Choroid plexus epithelial cell (primary cell): Measurements from ENCODE around the gene OR1N1.

Experiments
- DNase-seq: peaks from one replicate; pipeline ENCODE4 v3.0.0-alpha.2; 2010; ENCODE audit warnings: low read depth
- H3K4me3 ChIP-seq: 2 replicates; pipeline ENCODE4 v1.5.1; 2011; ENCODE audit warnings: low read depth, mild to moderate bottlenecking, control low read depth, low read length, moderate library complexity
- CTCF ChIP-seq: conservative IDR thresholded peaks from 2 replicates; pipeline ENCODE4 v1.5.1; 2011; ENCODE audit warnings: low read depth, mild to moderate bottlenecking, control low read depth, inconsistent platforms, low read length, moderate library complexity

Gene OR1N1

GRCh38 chr9:122518226-122518625 lies 8.9 kb downstream of the OR1N1 start:
- H3K4me3 ChIP-seq, result no peak overlapping the region
- no peak for DNase-seq
- TF ChIP-seq CTCF, result no peak

- H3K4me3 ChIP-seq, result no peak within 1 kb of the TSS
- no peak for DNase-seq
- TF ChIP-seq CTCF, result no peak
These were observed 16.6 kb downstream of the OR1N1 start, which contains the start of gene OR1J2 for GRCh38 chr9:122510502-122510901. Gene OR1J2, plus strand, starts transcription at chr9:122510802. Its CDS starts 0 bp downstream, at chr9:122510802.

- H3K4me3 ChIP-seq, result no peak overlapping the region
- TF ChIP-seq CTCF, result no peak
These were observed 20.1 kb downstream of the OR1N1 start for GRCh38 chr9:122506964-122507363.

GRCh38 chr9:122498883-122499288 lies 28.2 kb downstream of the OR1N1 start:
- TF ChIP-seq CTCF, result peak; percentile 89
- no peak overlapping the region for H3K4me3 ChIP-seq
- peak; percentile 70 for DNase-seq

More at GRCh38 chr9:122506964-122507363, 20.1 kb downstream of the OR1N1 start:
- no peak for DNase-seq

- DNase-seq, result no peak
- TF ChIP-seq CTCF, result no peak
- no peak overlapping the region for H3K4me3 ChIP-seq
These were observed 48.0 kb downstream of the OR1N1 start for GRCh38 chr9:122479062-122479461.

- H3K4me3 ChIP-seq, result no peak within 1 kb of the TSS
- no peak for DNase-seq
- no peak for TF ChIP-seq CTCF
These were observed 49.3 kb downstream of the OR1N1 start, which contains the start of gene OR1J1 for GRCh38 chr9:122477826-122478225. Gene OR1J1, minus strand, starts transcription at chr9:122477926. Its CDS starts 0 bp downstream, at chr9:122477926.

GRCh38 chr9:122477346-122477745 lies 49.7 kb downstream of the OR1N1 start:
- DNase-seq, result no peak
- H3K4me3 ChIP-seq, result no peak overlapping the region
- TF ChIP-seq CTCF, result no peak
